Liver (tissue), 3 donors: Measurements from ENCODE around the gene ABCC9.

Source experiments
- CTCF ChIP-seq: fragments of 150-350 bp; IDR thresholded peaks from 2 replicates; pipeline ENCODE4 v1.5.1; 2017; ENCODE audit warnings: improper control_type of control experiment, low read depth, low read length; ENCODE audit not compliant: missing input control
- EGR1 ChIP-seq, 2 donors: IDR thresholded peaks; 2 replicates each; pipeline ENCODE4 v1.6.1; 2016 to 2018; ENCODE audit warnings: antibody characterized with exemption in 2 of 2, low read depth in 2 of 2
- FOXA1 ChIP-seq: IDR thresholded peaks from 2 replicates; pipeline ENCODE4 v1.6.1; 2016; ENCODE audit warnings: antibody characterized with exemption
- RAD21 ChIP-seq, 2 donors: IDR thresholded peaks; 2 replicates each; pipeline ENCODE4 v1.6.1; 2016; ENCODE audit warnings: antibody characterized with exemption in 2 of 2, mild to moderate bottlenecking in 2 of 2
- donor health status: healthy.
- donor health status: healthy.

- TF ChIP-seq FOXA1 (no peak), CTCF (no peak), RAD21 (IDR thresholded peaks at IDR 0.05) (no peak), EGR1 (IDR thresholded peaks at IDR 0.05; ENCODE audit: low read depth in 2 of 2) (no peak)
Observed at GRCh38 chr12:21888276-21888863, 52.9 kb downstream of the ABCC9 start.
